Naive thymus-derived CD4-positive, alpha-beta T cell (primary cell): ENCODE results near the gene KLK7. TPM values are rescaled to one million over a fixed set of nuclear protein-coding genes. Genes with fewer than 3 reads are reported as not detected.
A peak's percentile ranks its signal among the peaks of the same experiment; 100 is the strongest.

Source experiments
- ATAC-seq: fragments of 150-1000 bp; cut with Tn5 transposase; 2 replicates; pipeline ENCODE4 v1.10.0; 2021; ENCODE audit warnings: mild to moderate bottlenecking, moderate library complexity
- CTCF ChIA-PET: fragments of 350-600 bp; sonication (Branson Sonifier 250); formaldehyde crosslinking; loops from one replicate; lab custom pipeline; 2021; ENCODE audit warnings: antibody characterized with exemption; lab: Charles Lee
- POLR2A ChIA-PET: fragments of 350-600 bp; sonication (Branson Sonifier 250); formaldehyde crosslinking; loops from one replicate; lab custom pipeline; 2021; ENCODE audit warnings: antibody characterized with exemption, inconsistent platforms; lab: Charles Lee
- DNase-seq, 9 donors: peaks; one replicate each; pipeline versions ENCODE4 v3.0.0 to v3.0.0-alpha.2; 2020 to 2022; ENCODE audit warnings: mixed read lengths in 1 of 9
- H3K27ac ChIP-seq: one replicate; pipeline ENCODE4 v1.7.0; 2013; ENCODE audit warnings: mild to moderate bottlenecking, low read depth, low read length, moderate library complexity
- H3K27me3 ChIP-seq, 2 donors: one replicate each; pipeline ENCODE4 v1.7.0; 2013; ENCODE audit warnings: low read length in 2 of 2, mild to moderate bottlenecking in 2 of 2, moderate library complexity in 2 of 2; ENCODE audit not compliant: control insufficient read depth in 2 of 2, insufficient read depth in 2 of 2
- H3K36me3 ChIP-seq, 3 experiments: 1 replicate in 2 of 3; 2 replicates in 1 of 3; pipeline ENCODE4 v1.7.0; 2013; ENCODE audit warnings: low read length in 3 of 3, mild to moderate bottlenecking in 3 of 3, moderate library complexity in 1 of 3; ENCODE audit not compliant: insufficient read depth in 3 of 3, control insufficient read depth in 2 of 3
- H3K4me1 ChIP-seq, 2 donors: one replicate each; pipeline ENCODE4 v1.7.0; 2013; ENCODE audit warnings: low read length in 2 of 2, mild to moderate bottlenecking in 2 of 2, moderate library complexity in 1 of 2; ENCODE audit not compliant: control insufficient read depth in 2 of 2, insufficient read depth in 2 of 2
- H3K4me3 ChIP-seq: 2 replicates; pipeline ENCODE4 v1.7.0; 2013; ENCODE audit warnings: mild to moderate bottlenecking, low read length
- H3K9me3 ChIP-seq, 3 experiments: 1 replicate in 2 of 3; 2 replicates in 1 of 3; pipeline ENCODE4 v1.7.0; 2013; ENCODE audit warnings: low read length in 3 of 3; ENCODE audit not compliant: control insufficient read depth in 2 of 3
- H3K27ac Mint-ChIP-seq, 9 donors: one replicate each; pipeline ENCODE4 v1.8.0; 2020 to 2022; ENCODE audit warnings: mixed read lengths in 9 of 9, mild to moderate bottlenecking in 8 of 9, moderate library complexity in 5 of 9, inconsistent platforms in 2 of 9
- H3K27me3 Mint-ChIP-seq, 5 donors: one replicate each; pipeline ENCODE4 v1.8.0; 2021 to 2022; ENCODE audit warnings: mixed read lengths in 5 of 5, mild to moderate bottlenecking in 1 of 5
- H3K36me3 Mint-ChIP-seq, 5 donors: one replicate each; pipeline ENCODE4 v1.8.0; 2020 to 2022; ENCODE audit warnings: mixed read lengths in 5 of 5, mild to moderate bottlenecking in 3 of 5, inconsistent platforms in 1 of 5
- H3K4me1 Mint-ChIP-seq, 7 donors: one replicate each; pipeline ENCODE4 v1.8.0; 2020 to 2022; ENCODE audit warnings: mixed read lengths in 7 of 7, mild to moderate bottlenecking in 3 of 7, inconsistent platforms in 1 of 7
- H3K4me3 Mint-ChIP-seq, 10 donors: one replicate each; pipeline ENCODE4 v1.8.0; 2020 to 2022; ENCODE audit warnings: mild to moderate bottlenecking in 10 of 10, mixed read lengths in 10 of 10, moderate library complexity in 6 of 10, inconsistent platforms in 2 of 10
- H3K9me3 Mint-ChIP-seq, 11 donors: one replicate each; pipeline ENCODE4 v1.8.0; 2020 to 2022; ENCODE audit warnings: mixed read lengths in 11 of 11, mild to moderate bottlenecking in 4 of 11, inconsistent platforms in 1 of 11, moderate library complexity in 1 of 11
- intact Hi-C, 2 donors: fragments of 100-400 bp; cut with micrococcal nuclease; formaldehyde crosslinking; loops; one replicate each; pipeline ENCODE4 v1.15.1; 2023
- polyA plus RNA-seq, 2 donors: library from polyadenylated mRNA; unstranded; fragments of 300-500 nt; fragmentation: Illumina TruSeq; gene quantifications; one replicate each; pipeline ENCODE4 v1.2.3, GENCODE V29; 2021
- total RNA-seq, 6 experiments: library from RNA in 5 of 6; stranded (reverse) in 5 of 6; gene quantifications; 1 replicate in 5 of 6; 2 replicates in 1 of 6; pipeline ENCODE4 v1.2.3 and lab custom pipeline; 2021 to 2026

KLK7 gene
- total and polyA plus RNA-seq, 7 experiments from 2014 or later, result not detected

GRCh38 chr19:51006406-51006805 is 22.7 kb upstream of the KLK7 start:
- ATAC-seq, result no peak
- peaks cover 0 to 3% (median 0%) of the 10 kb centered on the region in 5 donors for H3K36me3 Mint-ChIP-seq
- H3K4me1 Mint-ChIP-seq, result peaks cover 0 to 5% (median 0%) of the 10 kb centered on the region in 7 donors
- H3K27ac Mint-ChIP-seq, result peak overlapping the region in 1 of 9 donors; percentile 18
- intact Hi-C loops, result no loop called here
- H3K4me3 Mint-ChIP-seq, result no peak overlapping the region
- CTCF ChIA-PET, result no interaction called here
- H3K36me3 ChIP-seq, result no peaks in the 10 kb centered on the region
- no peak for DNase-seq
- H3K4me3 ChIP-seq, result no peak overlapping the region
- peaks cover 0 to 55% (median 38%) of the 10 kb centered on the region in 5 donors for H3K27me3 Mint-ChIP-seq
- peaks cover 0 to 3% (median 0%) of the 10 kb centered on the region in 11 donors for H3K9me3 Mint-ChIP-seq
- no peak overlapping the region for H3K27ac ChIP-seq
- no peaks in the 10 kb centered on the region for H3K4me1 ChIP-seq
- peaks cover 0 to 6% of the 10 kb centered on the region in 2 donors for H3K27me3 ChIP-seq
- POLR2A ChIA-PET, result no interaction called here
- H3K9me3 ChIP-seq, result no peaks in the 10 kb centered on the region

- Mint-ChIP-seq H3K27ac (no peak overlapping the region), H3K27me3 (peaks cover 0 to 53% (median 36%) of the 10 kb centered on the region in 5 donors), H3K36me3 (no peaks in the 10 kb centered on the region), H3K9me3 (no peaks in the 10 kb centered on the region), H3K4me3 (no peak overlapping the region), H3K4me1 (peaks cover 0 to 5% (median 0%) of the 10 kb centered on the region in 7 donors)
- Histone ChIP-seq H3K27me3 (peaks cover 0 to 6% of the 10 kb centered on the region in 2 donors), H3K36me3 (no peaks in the 10 kb centered on the region), H3K4me3 (no peak overlapping the region), H3K9me3 (no peaks in the 10 kb centered on the region), H3K4me1 (no peaks in the 10 kb centered on the region), H3K27ac (no peak overlapping the region)
- CTCF ChIA-PET, result no interaction called here
- intact Hi-C loops, result no loop called here
- POLR2A ChIA-PET, result no interaction called here
- DNase-seq, result no peak
- ATAC-seq, result no peak
Observed at GRCh38 chr19:51005248-51005647, 21.5 kb upstream of the KLK7 start.

- H3K9me3 ChIP-seq, result no peaks in the 10 kb centered on the region
- H3K27ac Mint-ChIP-seq, result no peak overlapping the region
- no peaks in the 10 kb centered on the region for H3K9me3 Mint-ChIP-seq
- CTCF ChIA-PET, result no interaction called here
- ATAC-seq, result no peak
- no peaks in the 10 kb centered on the region for H3K36me3 ChIP-seq
- H3K4me1 Mint-ChIP-seq, result peaks cover 0 to 5% (median 0%) of the 10 kb centered on the region in 7 donors
- peaks cover 0 to 55% (median 47%) of the 10 kb centered on the region in 5 donors for H3K27me3 Mint-ChIP-seq
- no peak overlapping the region for H3K4me3 Mint-ChIP-seq
- H3K36me3 Mint-ChIP-seq, result no peaks in the 10 kb centered on the region
- peaks cover 0 to 6% of the 10 kb centered on the region in 2 donors for H3K27me3 ChIP-seq
- intact Hi-C loops, result no loop called here
- H3K4me3 ChIP-seq, result no peak overlapping the region
- POLR2A ChIA-PET, result no interaction called here
- H3K4me1 ChIP-seq, result no peaks in the 10 kb centered on the region
- H3K27ac ChIP-seq, result no peak overlapping the region
- DNase-seq, result no peak
Observed at GRCh38 chr19:51003316-51003715, 19.6 kb upstream of the KLK7 start.

GRCh38 chr19:51002542-51003311 is 19.0 kb upstream of the KLK7 start:
- H3K27ac ChIP-seq, result no peak overlapping the region
- H3K9me3 ChIP-seq, result no peaks in the 10 kb centered on the region
- intact Hi-C loops, result no loop called here
- H3K4me3 ChIP-seq, result no peak overlapping the region
- Mint-ChIP-seq H3K4me3 (peak overlapping the region in 1 of 10 donors; percentile 53), H3K4me1 (peaks cover 0 to 5% (median 0%) of the 10 kb centered on the region in 7 donors), H3K27me3 (peaks cover 0 to 59% (median 51%) of the 10 kb centered on the region in 5 donors), H3K9me3 (no peaks in the 10 kb centered on the region), H3K36me3 (no peaks in the 10 kb centered on the region), H3K27ac (no peak overlapping the region)
- CTCF ChIA-PET, result interaction anchor here (0.7 kb wide), 1 partner anchor 739 kb away, joined by 3 read pairs; no protein-coding TSS in a partner anchor
- POLR2A ChIA-PET, result no interaction called here
- H3K4me1 ChIP-seq, result no peaks in the 10 kb centered on the region
- no peaks in the 10 kb centered on the region for H3K36me3 ChIP-seq
- DNase-seq (no peak), ATAC-seq (no peak)
- peaks cover 0 to 6% of the 10 kb centered on the region in 2 donors for H3K27me3 ChIP-seq

GRCh38 chr19:51002089-51002532 is 18.4 kb upstream of the KLK7 start:
- H3K4me1 ChIP-seq, result no peaks in the 10 kb centered on the region
- Mint-ChIP-seq H3K4me3 (peak overlapping the region in 1 of 10 donors; percentile 53), H3K36me3 (no peaks in the 10 kb centered on the region), H3K27me3 (peaks cover 0 to 56% (median 51%) of the 10 kb centered on the region in 5 donors), H3K4me1 (peaks cover 0 to 5% (median 0%) of the 10 kb centered on the region in 7 donors), H3K9me3 (no peaks in the 10 kb centered on the region), H3K27ac (no peak overlapping the region)
- intact Hi-C loops, result no loop called here
- H3K4me3 ChIP-seq, result no peak overlapping the region
- no peaks in the 10 kb centered on the region for H3K36me3 ChIP-seq
- CTCF ChIA-PET, result interaction anchor here (0.6 to 0.7 kb wide), 2 partner anchors 416 to 738 kb away, joined by 3 read pairs; no protein-coding TSS in a partner anchor
- POLR2A ChIA-PET, result no interaction called here
- H3K9me3 ChIP-seq, result no peaks in the 10 kb centered on the region
- no peak for DNase-seq
- H3K27ac ChIP-seq, result no peak overlapping the region
- ATAC-seq, result no peak
- peaks cover 0 to 6% of the 10 kb centered on the region in 2 donors for H3K27me3 ChIP-seq

- Histone ChIP-seq H3K27me3 (peaks cover 0 to 6% of the 10 kb centered on the region in 2 donors), H3K9me3 (no peaks in the 10 kb centered on the region), H3K36me3 (no peaks in the 10 kb centered on the region), H3K4me3 (no peak within 1 kb of the TSS), H3K27ac (no peak within 1 kb of the TSS), H3K4me1 (no peaks in the 10 kb centered on the region)
- no peak for DNase-seq
- POLR2A ChIA-PET, result no interaction called here
- peaks cover 0 to 5% (median 0%) of the 10 kb centered on the region in 7 donors for H3K4me1 Mint-ChIP-seq
- peak within 1 kb of the TSS in 1 of 10 donors; percentile 53 for H3K4me3 Mint-ChIP-seq
- intact Hi-C loops, result no loop called here
- no peaks in the 10 kb centered on the region for H3K9me3 Mint-ChIP-seq
- peaks cover 0 to 57% (median 55%) of the 10 kb centered on the region in 5 donors for H3K27me3 Mint-ChIP-seq
- ATAC-seq, result no peak
- H3K36me3 Mint-ChIP-seq, result no peaks in the 10 kb centered on the region
- CTCF ChIA-PET, result interaction anchor here (0.6 to 0.7 kb wide), 2 partner anchors 416 to 738 kb away, joined by 3 read pairs; no protein-coding TSS in a partner anchor
- no peak within 1 kb of the TSS for H3K27ac Mint-ChIP-seq
Observed at GRCh38 chr19:51001515-51001914, 17.8 kb upstream of the KLK7 start, which contains the start of gene KLK8. KLK8 (minus strand) TSS chr19:51001604; CDS start chr19:51001167, 437 bp downstream.
